Natural killer cell treated with Interleukin-12 subunit alpha and Interleukin-12 subunit beta and Interleukin-15 and Interleukin-18, amount 100 ng/mL, for 72 hours (primary cell): ENCODE data around the gene ACAP2. TPM values are rescaled to one million over a fixed set of nuclear protein-coding genes. Genes with fewer than 3 reads are reported as not detected.

Experiments
- ATAC-seq, 2 donors: fragments of 150-1000 bp; cut with Tn5 transposase in 1 of 2; sonication (Bioruptor Pico), chemical (Tn5 transposase) in 1 of 2; 2 replicates each; pipeline ENCODE4 v1.10.0; 2021
- DNase-seq: peaks from one replicate; pipeline ENCODE4 v3.0.0; 2022; ENCODE audit warnings: low spot score
- H3K27ac Mint-ChIP-seq, 2 donors: 1 replicate in 1 of 2; 2 replicates in 1 of 2; pipeline ENCODE4 v1.8.0; 2022; ENCODE audit warnings: mixed read lengths in 2 of 2, mild to moderate bottlenecking in 1 of 2, moderate library complexity in 1 of 2
- H3K27me3 Mint-ChIP-seq, 2 donors: 1 replicate in 1 of 2; 2 replicates in 1 of 2; pipeline ENCODE4 v1.8.0; 2022; ENCODE audit warnings: mixed read lengths in 2 of 2
- H3K36me3 Mint-ChIP-seq: one replicate; pipeline ENCODE4 v1.8.0; 2022; ENCODE audit warnings: mixed read lengths
- H3K4me1 Mint-ChIP-seq, 2 donors: 1 replicate in 1 of 2; 2 replicates in 1 of 2; pipeline ENCODE4 v1.8.0; 2022; ENCODE audit warnings: low read depth in 2 of 2, mixed read lengths in 2 of 2, mild to moderate bottlenecking in 1 of 2
- H3K4me3 Mint-ChIP-seq: one replicate; pipeline ENCODE4 v1.8.0; 2022; ENCODE audit warnings: mixed read lengths
- H3K9me3 Mint-ChIP-seq: 2 replicates; pipeline ENCODE4 v1.8.0; 2022; ENCODE audit warnings: mixed read lengths
- total RNA-seq, 2 donors: library from RNA; stranded (reverse); gene quantifications; one replicate each; pipeline ENCODE4 v1.2.3, GENCODE V29; 2022

The ACAP2 gene
- total RNA-seq, 2 donors from 2014 or later: 48.1 to 60.0 TPM

- Mint-ChIP-seq H3K27ac (no peak overlapping the region), H3K27me3 (no peaks in the 10 kb centered on the region), H3K4me1 (peaks cover 7 to 14% of the 10 kb centered on the region in 2 donors), H3K9me3 (no peaks in the 10 kb centered on the region), H3K4me3 (no peak overlapping the region), H3K36me3 (no peaks in the 10 kb centered on the region)
- no peak for DNase-seq
- no peak for ATAC-seq
Observed at GRCh38 chr3:195254454-195255175, 188.2 kb downstream of the ACAP2 start.

DNA sequence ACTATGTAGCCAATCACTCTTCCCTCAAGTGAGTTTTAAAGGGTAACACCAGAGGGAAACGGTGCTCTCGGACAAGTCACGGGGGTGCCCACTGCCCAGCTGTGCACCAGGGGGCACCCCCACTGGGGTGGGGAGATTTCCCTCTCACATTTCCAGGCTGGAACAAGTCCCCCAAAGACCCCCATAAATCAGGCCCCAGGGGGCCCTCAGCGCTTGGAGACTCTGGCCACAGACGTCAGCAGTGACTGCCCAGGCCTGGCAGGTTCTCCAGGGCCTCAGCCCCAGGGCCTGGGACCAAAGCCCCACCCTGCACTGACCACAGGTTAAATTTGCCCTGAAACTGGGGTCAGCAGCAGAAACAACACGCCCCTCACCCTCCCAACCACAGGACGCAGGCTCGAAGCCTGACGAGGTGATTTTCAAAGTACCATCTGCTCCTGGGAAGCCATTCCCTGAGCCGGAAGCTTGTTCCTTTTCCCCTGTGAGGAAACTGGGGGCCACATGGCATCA lies 188.8 kb downstream of the ACAP2 start:
- Mint-ChIP-seq H3K4me1 (peaks cover 6 to 14% of the 10 kb centered on the region in 2 donors), H3K36me3 (no peaks in the 10 kb centered on the region), H3K27me3 (no peaks in the 10 kb centered on the region), H3K4me3 (no peak overlapping the region), H3K9me3 (no peaks in the 10 kb centered on the region), H3K27ac (no peak overlapping the region)
- DNase-seq (no peak), ATAC-seq (no peak)

GRCh38 chr3:195251336-195252065 lies 191.3 kb downstream of the ACAP2 start:
- no peak for ATAC-seq
- H3K27me3 Mint-ChIP-seq: no peaks in the 10 kb centered on the region
- no peak overlapping the region for H3K4me3 Mint-ChIP-seq
- no peak for DNase-seq
- no peak overlapping the region for H3K27ac Mint-ChIP-seq
- no peaks in the 10 kb centered on the region for H3K36me3 Mint-ChIP-seq
- H3K4me1 Mint-ChIP-seq: peaks cover 0 to 17% of the 10 kb centered on the region in 2 donors
- no peaks in the 10 kb centered on the region for H3K9me3 Mint-ChIP-seq

DNA sequence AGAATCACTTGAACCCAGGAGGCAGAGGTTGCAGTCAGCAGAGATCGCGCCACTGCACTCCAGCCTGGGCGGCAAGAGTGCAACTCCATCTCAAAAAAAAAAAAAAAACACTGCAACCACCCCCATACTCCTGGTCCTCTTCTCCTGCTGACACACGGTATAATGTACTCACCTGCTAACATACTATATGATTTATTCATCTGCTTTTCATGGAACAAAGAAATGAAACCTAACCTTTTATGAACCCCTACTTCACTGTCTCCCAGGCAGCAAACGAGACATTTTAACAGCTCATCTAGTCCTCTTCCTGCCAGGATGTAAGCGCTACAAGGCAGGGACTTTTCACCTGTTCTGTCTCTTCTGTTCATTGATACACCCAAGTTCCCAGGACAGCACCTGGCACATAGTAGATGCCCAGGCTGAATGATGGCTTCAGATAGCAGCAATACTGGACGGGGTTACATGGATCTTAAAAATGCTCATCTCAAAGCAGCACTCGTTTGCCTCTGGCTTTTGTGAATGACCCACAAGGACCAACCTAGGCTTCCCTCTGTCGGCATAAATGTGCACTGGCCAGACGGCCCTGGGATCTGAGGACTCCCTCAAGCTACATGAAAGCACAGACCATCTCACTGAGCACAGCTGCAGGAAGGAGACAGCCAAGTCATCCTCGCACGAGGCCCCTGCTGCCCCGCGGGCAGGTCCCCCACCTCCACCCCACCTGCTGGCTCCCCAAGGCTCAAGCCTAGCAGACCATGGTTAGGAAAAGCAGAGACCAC lies 192.2 kb downstream of the ACAP2 start:
- Mint-ChIP-seq H3K4me1 (peaks cover 0 to 25% of the 10 kb centered on the region in 2 donors), H3K9me3 (no peaks in the 10 kb centered on the region), H3K4me3 (no peak overlapping the region), H3K36me3 (no peaks in the 10 kb centered on the region), H3K27ac (no peak overlapping the region), H3K27me3 (no peaks in the 10 kb centered on the region)
- ATAC-seq (no peak), DNase-seq (no peak)

DNA sequence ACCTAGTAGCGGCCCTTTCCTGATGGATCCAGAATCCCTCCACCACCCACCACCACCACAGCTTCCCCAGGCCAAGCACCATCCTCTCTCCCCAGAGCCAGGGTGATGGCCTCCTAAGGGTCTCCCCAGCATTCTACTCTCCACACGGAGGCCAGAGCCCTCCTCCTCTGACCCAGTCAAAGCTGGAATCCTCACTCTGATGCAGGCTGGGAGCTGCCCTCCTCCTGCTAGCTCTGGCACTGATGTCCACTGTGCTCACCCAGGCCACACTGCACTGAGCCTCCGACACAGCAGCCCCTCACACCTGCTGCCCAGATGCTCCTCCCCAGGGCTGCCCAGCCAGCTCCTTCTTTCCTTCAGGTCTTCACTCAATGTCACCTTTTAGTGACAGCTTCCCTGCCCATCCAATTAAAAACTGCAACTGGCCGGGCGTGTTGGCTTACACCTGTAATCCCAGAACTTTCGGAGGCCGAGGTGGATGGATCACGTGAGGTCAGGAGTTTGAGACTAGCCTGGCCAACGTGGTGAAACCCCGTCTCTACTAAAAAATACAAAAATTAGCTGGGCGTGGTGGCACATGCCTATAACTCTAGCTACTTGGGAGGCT lies 192.9 kb downstream of the ACAP2 start:
- no peak for DNase-seq
- H3K27me3 Mint-ChIP-seq: no peaks in the 10 kb centered on the region
- H3K4me1 Mint-ChIP-seq: peaks cover 0 to 25% of the 10 kb centered on the region in 2 donors
- no peak overlapping the region for H3K4me3 Mint-ChIP-seq
- no peaks in the 10 kb centered on the region for H3K36me3 Mint-ChIP-seq
- no peaks in the 10 kb centered on the region for H3K9me3 Mint-ChIP-seq
- no peak for ATAC-seq
- H3K27ac Mint-ChIP-seq: no peak overlapping the region

DNA sequence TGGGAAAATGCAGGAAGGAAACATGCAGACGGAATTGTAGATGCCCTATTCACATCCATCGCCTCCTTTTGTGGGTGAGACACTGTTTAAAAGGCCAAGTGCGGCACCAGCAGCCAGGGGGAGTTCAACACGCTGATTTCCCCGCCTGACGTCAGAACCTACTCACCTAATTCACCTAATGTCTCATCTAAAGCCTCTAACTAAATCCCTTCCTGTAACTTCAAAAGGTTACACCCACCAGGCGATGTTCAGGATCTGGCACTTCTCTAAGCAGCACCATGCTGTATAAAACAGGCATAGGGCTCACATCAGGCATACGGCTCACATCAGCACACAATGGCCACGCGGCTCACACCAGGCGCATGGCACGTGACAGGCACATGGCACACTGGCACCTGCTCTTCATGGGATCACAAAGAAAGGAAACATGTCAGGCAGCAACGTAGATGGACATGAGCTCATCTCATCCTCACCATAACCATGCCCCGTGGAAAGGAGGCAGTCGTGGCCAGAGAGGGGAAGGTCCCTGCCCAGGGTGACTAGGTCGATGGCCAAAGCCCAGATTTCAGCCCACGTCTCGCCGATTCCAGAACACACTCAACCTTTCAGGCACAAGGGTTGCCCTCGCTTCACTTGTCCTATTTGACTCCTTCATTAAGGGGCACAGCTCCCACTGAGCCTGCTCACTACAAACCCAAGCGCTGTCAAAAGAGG lies 193.6 kb downstream of the ACAP2 start:
- ATAC-seq (no peak), DNase-seq (no peak)
- H3K27me3 Mint-ChIP-seq: no peaks in the 10 kb centered on the region
- H3K4me3 Mint-ChIP-seq: no peak overlapping the region
- no peak overlapping the region for H3K27ac Mint-ChIP-seq
- H3K9me3 Mint-ChIP-seq: no peaks in the 10 kb centered on the region
- H3K4me1 Mint-ChIP-seq: peaks cover 0 to 25% of the 10 kb centered on the region in 2 donors
- no peaks in the 10 kb centered on the region for H3K36me3 Mint-ChIP-seq

DNA sequence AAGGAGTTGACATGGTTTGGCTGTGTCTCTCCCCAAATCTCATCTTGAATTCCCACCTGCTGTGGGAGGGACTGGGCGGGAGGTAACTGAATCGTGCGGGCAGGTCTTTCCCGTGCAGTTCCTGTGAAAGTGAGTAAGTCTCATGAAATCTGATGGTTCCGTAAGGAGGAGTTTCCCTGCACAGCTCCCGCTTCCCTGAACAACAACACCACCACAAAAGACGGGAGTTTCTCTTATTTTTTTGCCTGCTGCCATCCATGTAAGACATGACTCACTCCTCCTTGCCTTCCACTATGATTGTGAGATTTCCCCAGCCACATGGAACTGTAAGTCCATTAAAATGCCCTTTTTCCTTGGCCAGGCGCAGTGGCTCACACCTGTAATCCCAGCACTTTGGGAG lies 194.5 kb downstream of the ACAP2 start:
- no peak for ATAC-seq
- peaks cover 0 to 29% of the 10 kb centered on the region in 2 donors for H3K4me1 Mint-ChIP-seq
- H3K36me3 Mint-ChIP-seq: no peaks in the 10 kb centered on the region
- no peaks in the 10 kb centered on the region for H3K27me3 Mint-ChIP-seq
- H3K4me3 Mint-ChIP-seq: no peak overlapping the region
- no peak for DNase-seq
- no peaks in the 10 kb centered on the region for H3K9me3 Mint-ChIP-seq
- no peak overlapping the region for H3K27ac Mint-ChIP-seq

DNA sequence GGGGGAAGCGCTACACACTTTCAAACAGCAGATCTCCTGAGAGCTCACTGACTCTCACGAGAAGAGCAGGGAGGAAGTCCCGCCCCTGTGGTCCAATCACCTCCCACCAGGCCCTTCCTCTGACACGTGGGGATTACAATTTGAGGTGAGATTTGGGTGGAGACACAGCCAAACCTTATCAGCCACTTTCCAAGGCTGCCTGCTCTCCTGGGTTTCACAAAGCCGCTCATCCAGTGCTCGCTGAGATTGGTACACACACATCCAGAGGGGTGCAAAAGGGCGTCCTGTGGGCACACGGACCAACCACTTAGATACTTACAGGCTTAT lies 195.0 kb downstream of the ACAP2 start:
- Mint-ChIP-seq H3K9me3 (no peaks in the 10 kb centered on the region), H3K27ac (no peak overlapping the region), H3K27me3 (no peaks in the 10 kb centered on the region), H3K4me1 (peaks cover 0 to 30% of the 10 kb centered on the region in 2 donors), H3K4me3 (no peak overlapping the region), H3K36me3 (no peaks in the 10 kb centered on the region)
- ATAC-seq (no peak), DNase-seq (no peak)

GRCh38 chr3:195247086-195247862 lies 195.5 kb downstream of the ACAP2 start:
- no peak overlapping the region for H3K27ac Mint-ChIP-seq
- no peaks in the 10 kb centered on the region for H3K36me3 Mint-ChIP-seq
- peaks cover 0 to 31% of the 10 kb centered on the region in 2 donors for H3K4me1 Mint-ChIP-seq
- DNase-seq (peak; percentile 51), ATAC-seq (no peak)
- H3K27me3 Mint-ChIP-seq: no peaks in the 10 kb centered on the region
- no peaks in the 10 kb centered on the region for H3K9me3 Mint-ChIP-seq
- no peak overlapping the region for H3K4me3 Mint-ChIP-seq

- Mint-ChIP-seq H3K9me3 (no peaks in the 10 kb centered on the region), H3K36me3 (no peaks in the 10 kb centered on the region), H3K4me3 (no peak overlapping the region), H3K27ac (no peak overlapping the region), H3K4me1 (peaks cover 0 to 26% of the 10 kb centered on the region in 2 donors), H3K27me3 (no peaks in the 10 kb centered on the region)
- DNase-seq (no peak), ATAC-seq (no peak)
Observed at GRCh38 chr3:195246581-195246995, 196.2 kb downstream of the ACAP2 start.

DNA sequence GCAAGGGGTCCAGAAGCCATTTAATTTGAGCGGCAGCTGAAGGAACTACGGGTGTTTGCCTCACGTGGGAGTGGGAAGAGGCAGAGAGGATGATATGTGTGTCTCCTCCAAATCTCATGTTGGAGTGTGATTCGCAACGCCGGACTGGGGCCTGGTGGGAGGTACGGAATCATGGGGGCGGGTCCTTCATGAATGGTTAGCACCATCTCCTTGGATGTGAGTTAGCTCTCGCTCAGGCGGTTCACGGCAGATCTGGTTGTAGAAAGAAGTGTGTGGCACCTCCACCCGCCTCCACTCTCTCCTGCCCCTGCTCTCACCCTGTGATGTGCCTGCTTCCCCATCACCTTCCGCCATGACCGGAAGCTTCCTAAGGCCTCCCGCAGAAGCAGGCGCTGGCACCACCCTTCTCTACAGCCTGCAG lies 197.3 kb downstream of the ACAP2 start:
- peak overlapping the region in 1 of 2 donors; percentile 78 for H3K27ac Mint-ChIP-seq
- DNase-seq: no peak

DNA sequence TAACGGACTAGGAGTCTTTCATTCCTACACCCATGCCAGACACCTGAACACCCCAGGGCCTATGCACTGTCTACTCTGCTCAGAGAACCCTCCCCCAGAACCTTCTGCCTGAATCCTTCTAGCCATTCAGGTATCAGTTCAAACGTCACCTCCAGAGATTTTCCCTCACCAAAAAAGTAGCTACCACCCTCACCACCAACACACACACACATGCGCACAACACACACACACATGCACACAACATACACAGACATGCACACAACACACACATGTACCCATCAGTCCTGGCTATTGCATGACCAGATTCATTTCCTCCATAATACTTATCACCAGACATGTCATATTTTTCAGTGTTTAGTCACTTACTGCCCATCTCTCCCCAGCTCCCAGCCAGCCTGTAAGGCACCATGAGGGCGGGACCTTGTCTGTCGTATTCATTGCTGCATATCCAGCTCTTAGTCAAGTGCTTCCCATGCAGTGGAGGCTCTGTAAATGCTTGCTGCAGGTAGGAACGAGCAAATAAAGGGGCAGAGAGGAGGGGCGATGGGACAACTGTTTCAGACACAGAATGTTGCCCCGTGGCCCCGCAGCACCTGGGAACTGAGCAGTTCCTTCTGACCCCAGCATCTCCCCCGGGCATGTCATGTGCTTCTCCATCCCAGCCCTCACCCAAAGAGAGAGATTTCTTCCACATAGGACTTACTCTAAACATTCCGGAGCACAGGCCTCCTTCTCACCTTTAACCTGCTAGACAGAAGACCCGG lies 201.0 kb downstream of the ACAP2 start:
- no peaks in the 10 kb centered on the region for H3K9me3 Mint-ChIP-seq
- H3K4me3 Mint-ChIP-seq: no peak overlapping the region
- ATAC-seq (no peak), DNase-seq (no peak)
- H3K27ac Mint-ChIP-seq: no peak overlapping the region
- H3K36me3 Mint-ChIP-seq: no peaks in the 10 kb centered on the region
- H3K27me3 Mint-ChIP-seq: no peaks in the 10 kb centered on the region
- peaks cover 11 to 29% of the 10 kb centered on the region in 2 donors for H3K4me1 Mint-ChIP-seq

More for the DNA sequence above, 197.3 kb downstream of the ACAP2 start:
- no peaks in the 10 kb centered on the region for H3K36me3 Mint-ChIP-seq
- ATAC-seq: no peak
- no peaks in the 10 kb centered on the region for H3K9me3 Mint-ChIP-seq
- no peaks in the 10 kb centered on the region for H3K27me3 Mint-ChIP-seq
- H3K4me1 Mint-ChIP-seq: peaks cover 0 to 22% of the 10 kb centered on the region in 2 donors
- no peak overlapping the region for H3K4me3 Mint-ChIP-seq
